KMS-11 (cell line): Measurements from ENCODE around the gene HOXD4.

Experiments
- H2AFZ ChIP-seq: fragments of 200-600 bp; sonication (generic); 2 replicates; pipeline ENCODE4 v1.6.1; 2016; ENCODE audit warnings: antibody characterized with exemption, mixed run types, low read depth
- H3K27ac ChIP-seq: fragments of 200-600 bp; sonication (generic); 2 replicates; pipeline ENCODE4 v1.6.1; 2016; ENCODE audit warnings: mild to moderate bottlenecking, mixed run types
- H3K27me3 ChIP-seq: fragments of 200-600 bp; sonication (generic); 2 replicates; pipeline ENCODE4 v1.6.1; 2017; ENCODE audit warnings: mild to moderate bottlenecking, low read depth, mixed run types, moderate library complexity; ENCODE audit not compliant: insufficient read depth
- H3K36me3 ChIP-seq: fragments of 200-600 bp; sonication (generic); 2 replicates; pipeline ENCODE4 v1.6.1; 2017; ENCODE audit warnings: mild to moderate bottlenecking, mixed run types; ENCODE audit not compliant: insufficient read depth
- H3K4me1 ChIP-seq: fragments of 200-600 bp; sonication (generic); 2 replicates; pipeline ENCODE4 v1.6.1; 2016; ENCODE audit warnings: mild to moderate bottlenecking, low read depth, mixed run types; ENCODE audit not compliant: poor library complexity, severe bottlenecking
- H3K4me2 ChIP-seq: fragments of 200-600 bp; sonication (generic); 2 replicates; pipeline ENCODE4 v1.7.0; 2016; ENCODE audit warnings: mild to moderate bottlenecking, mixed run types
- H3K4me3 ChIP-seq: fragments of 200-600 bp; sonication (generic); IDR thresholded peaks from 2 replicates; pipeline ENCODE4 v1.6.1; 2017; ENCODE audit warnings: low read depth, low read length, mixed read lengths; ENCODE audit not compliant: insufficient read depth
- H3K79me2 ChIP-seq: fragments of 200-600 bp; sonication (generic); 2 replicates; pipeline ENCODE4 v1.6.1; 2016; ENCODE audit warnings: low read depth, mixed run types; ENCODE audit not compliant: insufficient read depth
- H3K9ac ChIP-seq: fragments of 200-600 bp; sonication (generic); 2 replicates; pipeline ENCODE4 v1.6.1; 2016; ENCODE audit warnings: mild to moderate bottlenecking, mixed run types
- H4K20me1 ChIP-seq: fragments of 200-600 bp; sonication (generic); 2 replicates; pipeline ENCODE4 v1.6.1; 2016; ENCODE audit warnings: mild to moderate bottlenecking, mixed run types; ENCODE audit not compliant: insufficient read depth
- TF ChIP-seq, protein P1 (sequence below): fragments of 200-600 bp; sonication (generic); conservative IDR thresholded peaks from 2 replicates; pipeline ENCODE4 v1.6.1; 2017; ENCODE audit warnings: low read depth, mild to moderate bottlenecking, antibody characterized with exemption, low read length, moderate library complexity, mixed read lengths

Gene HOXD4

DNA sequence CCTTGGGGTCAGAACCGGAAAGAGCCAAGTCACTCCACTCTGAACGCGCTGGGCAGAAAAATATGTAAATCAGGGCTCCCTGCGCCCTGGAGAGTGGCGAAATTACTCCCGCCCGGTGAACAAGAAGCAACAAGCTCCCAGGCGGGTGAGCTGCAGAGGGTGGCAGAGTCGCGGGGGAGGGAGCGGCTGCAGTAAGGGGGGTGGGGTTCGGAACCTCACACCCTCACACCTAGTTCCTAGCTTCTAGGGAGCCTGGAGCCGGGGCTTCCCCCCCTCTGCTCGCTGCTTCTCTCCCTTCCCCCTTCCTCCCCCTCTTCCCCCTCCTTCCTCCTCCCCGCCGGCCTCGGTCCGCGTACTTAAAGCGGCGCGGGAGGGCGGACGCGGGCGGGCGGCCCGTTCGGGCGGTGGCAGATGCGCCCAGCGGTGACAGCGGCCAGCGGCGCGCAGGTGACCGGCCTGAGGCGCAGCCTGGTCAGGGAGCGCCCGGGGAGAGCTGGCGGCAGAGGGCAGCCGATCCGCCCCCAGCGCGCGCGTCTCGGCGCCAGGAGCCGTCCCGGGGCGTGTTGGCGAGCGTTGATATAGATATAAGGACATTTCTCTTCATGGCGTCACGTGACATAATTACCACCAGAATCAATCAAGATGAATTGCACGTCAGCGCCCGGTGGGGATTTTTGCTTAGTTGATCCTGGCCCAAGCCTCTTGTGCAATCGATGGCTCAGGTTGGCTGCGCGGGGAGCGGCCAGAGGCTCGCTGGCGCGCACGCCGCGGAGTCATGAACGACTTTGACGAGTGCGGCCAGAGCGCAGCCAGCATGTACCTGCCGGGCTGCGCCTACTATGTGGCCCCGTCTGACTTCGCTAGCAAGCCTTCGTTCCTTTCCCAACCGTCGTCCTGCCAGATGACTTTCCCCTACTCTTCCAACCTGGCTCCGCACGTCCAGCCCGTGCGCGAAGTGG lies 44.5 kb upstream of the HOXD4 start, which contains the start of gene HOXD11:
HOXD11 (plus strand) TSS at position 700 of the 959 bp plus-strand sequence; CDS start at position 776, 76 bp downstream.
- no peaks in the 10 kb centered on the region for H3K27me3 ChIP-seq
- no peak within 1 kb of the TSS; the same call in 1 of the 2 replicates for H3K4me2 ChIP-seq

GRCh38 chr2:176107731-176108181 lies 43.6 kb upstream of the HOXD4 start:
- no peaks in the 10 kb centered on the region for H3K4me1 ChIP-seq
- TF ChIP-seq, protein P1, sequence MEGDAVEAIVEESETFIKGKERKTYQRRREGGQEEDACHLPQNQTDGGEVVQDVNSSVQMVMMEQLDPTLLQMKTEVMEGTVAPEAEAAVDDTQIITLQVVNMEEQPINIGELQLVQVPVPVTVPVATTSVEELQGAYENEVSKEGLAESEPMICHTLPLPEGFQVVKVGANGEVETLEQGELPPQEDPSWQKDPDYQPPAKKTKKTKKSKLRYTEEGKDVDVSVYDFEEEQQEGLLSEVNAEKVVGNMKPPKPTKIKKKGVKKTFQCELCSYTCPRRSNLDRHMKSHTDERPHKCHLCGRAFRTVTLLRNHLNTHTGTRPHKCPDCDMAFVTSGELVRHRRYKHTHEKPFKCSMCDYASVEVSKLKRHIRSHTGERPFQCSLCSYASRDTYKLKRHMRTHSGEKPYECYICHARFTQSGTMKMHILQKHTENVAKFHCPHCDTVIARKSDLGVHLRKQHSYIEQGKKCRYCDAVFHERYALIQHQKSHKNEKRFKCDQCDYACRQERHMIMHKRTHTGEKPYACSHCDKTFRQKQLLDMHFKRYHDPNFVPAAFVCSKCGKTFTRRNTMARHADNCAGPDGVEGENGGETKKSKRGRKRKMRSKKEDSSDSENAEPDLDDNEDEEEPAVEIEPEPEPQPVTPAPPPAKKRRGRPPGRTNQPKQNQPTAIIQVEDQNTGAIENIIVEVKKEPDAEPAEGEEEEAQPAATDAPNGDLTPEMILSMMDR, result no peak
- no peaks in the 10 kb centered on the region for H4K20me1 ChIP-seq
- no peaks in the 10 kb centered on the region for H3K79me2 ChIP-seq
- no peak overlapping the region for H2AFZ ChIP-seq
- H3K27me3 ChIP-seq, result no peaks in the 10 kb centered on the region
- no peak overlapping the region for H3K4me2 ChIP-seq
- H3K27ac ChIP-seq, result no peak overlapping the region
- no peaks in the 10 kb centered on the region for H3K36me3 ChIP-seq
- no peak overlapping the region for H3K4me3 ChIP-seq
- no peak overlapping the region for H3K9ac ChIP-seq

More for the DNA sequence above, 44.5 kb upstream of the HOXD4 start, which contains the start of gene HOXD11:
- Histone ChIP-seq H4K20me1 (no peaks in the 10 kb centered on the region), H3K4me1 (no peaks in the 10 kb centered on the region), H3K27ac (no peak within 1 kb of the TSS), H3K79me2 (no peaks in the 10 kb centered on the region), H3K4me3 (no peak within 1 kb of the TSS), H3K9ac (no peak within 1 kb of the TSS), H3K36me3 (no peaks in the 10 kb centered on the region), H2AFZ (peak within 1 kb of the TSS; percentile 10; the same call in 1 of the 2 replicates)
- TF ChIP-seq, protein P1, result no peak

DNA sequence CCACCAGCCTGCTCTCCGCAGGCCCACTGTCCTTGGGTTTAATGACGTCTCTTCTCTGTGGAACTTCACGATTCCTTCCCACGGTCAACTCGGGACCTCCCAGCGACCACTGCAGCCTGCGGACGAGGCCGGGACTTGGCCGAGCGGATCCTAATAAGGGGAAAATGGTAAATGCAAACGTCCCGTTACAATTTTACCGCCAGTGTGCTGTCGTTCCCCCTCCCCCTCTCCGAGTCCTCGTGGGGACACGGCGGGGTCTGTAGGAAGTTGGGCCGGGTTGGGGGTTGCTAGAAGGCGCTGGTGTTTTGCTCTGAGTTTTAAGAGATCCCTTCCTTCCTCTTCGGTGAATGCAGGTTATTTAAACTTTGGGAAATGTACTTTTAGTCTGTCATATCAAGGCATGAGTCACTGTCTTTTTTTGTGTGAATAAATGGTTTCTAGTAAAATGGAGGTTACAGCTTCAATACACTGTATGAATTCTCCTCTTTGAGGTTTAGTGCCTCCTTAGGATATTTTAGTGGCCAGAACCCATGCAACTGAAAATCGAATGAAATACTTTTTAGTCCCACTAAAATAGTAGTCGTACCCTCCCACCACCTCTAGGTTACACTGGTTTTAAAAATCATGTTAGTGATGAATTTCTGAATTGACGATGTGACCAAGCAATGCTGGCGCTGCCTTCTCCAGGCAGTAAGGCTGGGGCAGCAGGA lies 42.0 kb upstream of the HOXD4 start:
- H3K36me3 ChIP-seq, result no peaks in the 10 kb centered on the region
- H3K27ac ChIP-seq, result no peak overlapping the region
- no peaks in the 10 kb centered on the region for H3K79me2 ChIP-seq
- no peak overlapping the region for H2AFZ ChIP-seq
- H3K4me1 ChIP-seq, result no peaks in the 10 kb centered on the region
- no peak overlapping the region for H3K4me3 ChIP-seq
- TF ChIP-seq, protein P1, result no peak
- H3K4me2 ChIP-seq, result no peak overlapping the region
- no peaks in the 10 kb centered on the region for H4K20me1 ChIP-seq
- H3K9ac ChIP-seq, result no peak overlapping the region
- no peaks in the 10 kb centered on the region for H3K27me3 ChIP-seq

DNA sequence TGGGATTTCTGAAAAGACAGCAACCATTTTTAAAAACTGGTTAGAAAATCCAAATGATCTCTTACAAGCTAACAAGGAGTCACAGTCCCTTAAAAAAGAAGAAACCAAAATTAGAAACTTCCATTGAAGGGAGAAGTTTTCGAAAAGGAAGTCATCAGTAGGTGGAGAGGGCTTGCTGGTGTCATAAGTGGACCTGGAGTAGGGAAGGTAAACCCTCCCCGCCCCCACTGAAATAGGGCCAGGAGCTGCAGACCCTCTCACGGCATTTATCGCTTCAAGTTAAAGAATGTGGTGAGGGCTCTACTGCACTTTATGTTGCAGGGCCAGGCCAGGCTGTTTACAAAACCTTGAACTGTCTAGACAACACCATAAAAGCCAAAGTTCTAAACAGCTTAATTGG lies 41.4 kb upstream of the HOXD4 start:
- H3K9ac ChIP-seq, result no peak overlapping the region
- no peak overlapping the region for H3K4me2 ChIP-seq
- H3K79me2 ChIP-seq, result no peaks in the 10 kb centered on the region
- TF ChIP-seq, protein P1, result no peak
- no peak overlapping the region for H3K4me3 ChIP-seq
- no peak overlapping the region for H2AFZ ChIP-seq
- no peaks in the 10 kb centered on the region for H3K4me1 ChIP-seq
- H4K20me1 ChIP-seq, result no peaks in the 10 kb centered on the region
- H3K27me3 ChIP-seq, result no peaks in the 10 kb centered on the region
- H3K36me3 ChIP-seq, result no peaks in the 10 kb centered on the region
- no peak overlapping the region for H3K27ac ChIP-seq
